H1 (cell line): Measurements from ENCODE around the gene VAT1L.

Source experiments
- BRCA1 ChIP-seq: IDR thresholded peaks from 2 replicates; pipeline ENCODE4 v1.6.1; 2012; ENCODE audit warnings: low read depth, low read length, improper control_type of control experiment
- EGR1 ChIP-seq: IDR thresholded peaks from 2 replicates; pipeline ENCODE4 v1.6.1; 2011; ENCODE audit warnings: low read depth, low read length, borderline replicate concordance
- EZH2 ChIP-seq: fragments of 200-600 bp; sonication (generic); IDR thresholded peaks from 2 replicates; pipeline ENCODE4 v1.7.1; 2012; ENCODE audit warnings: low read depth, mild to moderate bottlenecking, moderate library complexity, low read length, inconsistent platforms; ENCODE audit not compliant: severe bottlenecking
- POLR2AphosphoS5 ChIP-seq: IDR thresholded peaks from 2 replicates; pipeline ENCODE4 v1.6.1; 2011; ENCODE audit warnings: low read depth, low read length
- TF ChIP-seq, protein P1 (sequence below), 3 experiments: IDR thresholded peaks; 1 replicate in 2 of 3; 2 replicates in 1 of 3; pipeline versions ENCODE4 v1.5.1 to v1.6.1; 2011; ENCODE audit warnings: low read length in 3 of 3, mild to moderate bottlenecking in 3 of 3, inconsistent platforms in 2 of 3, low read depth in 1 of 3, moderate library complexity in 1 of 3; ENCODE audit not compliant: insufficient read depth in 1 of 3; ENCODE audit errors: control extremely low read depth in 1 of 3
- TF ChIP-seq, protein P2 (sequence below): IDR thresholded peaks from 2 replicates; pipeline ENCODE4 v1.6.1; 2012; ENCODE audit warnings: low read length, inconsistent platforms

DNA sequence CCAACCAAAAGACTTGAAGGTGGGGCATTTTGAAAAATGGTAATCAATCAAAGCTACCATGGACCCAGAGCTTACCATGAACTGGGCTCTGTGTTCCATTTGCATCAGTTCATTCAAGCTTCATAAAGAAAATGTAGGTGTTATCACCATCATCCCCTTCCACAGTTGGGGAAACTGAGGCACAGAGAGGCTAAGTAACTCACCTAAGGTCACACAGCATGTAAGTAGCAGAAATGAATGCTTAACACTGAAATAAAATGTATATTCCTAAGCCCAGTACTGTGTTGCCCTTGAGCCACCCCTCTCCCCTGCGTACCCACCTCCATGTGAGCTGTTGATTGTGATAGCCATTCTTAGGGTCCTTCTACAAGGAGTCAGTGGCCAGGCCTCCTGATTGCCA, 83.6 kb downstream of the VAT1L start:
- TF ChIP-seq, protein P1, sequence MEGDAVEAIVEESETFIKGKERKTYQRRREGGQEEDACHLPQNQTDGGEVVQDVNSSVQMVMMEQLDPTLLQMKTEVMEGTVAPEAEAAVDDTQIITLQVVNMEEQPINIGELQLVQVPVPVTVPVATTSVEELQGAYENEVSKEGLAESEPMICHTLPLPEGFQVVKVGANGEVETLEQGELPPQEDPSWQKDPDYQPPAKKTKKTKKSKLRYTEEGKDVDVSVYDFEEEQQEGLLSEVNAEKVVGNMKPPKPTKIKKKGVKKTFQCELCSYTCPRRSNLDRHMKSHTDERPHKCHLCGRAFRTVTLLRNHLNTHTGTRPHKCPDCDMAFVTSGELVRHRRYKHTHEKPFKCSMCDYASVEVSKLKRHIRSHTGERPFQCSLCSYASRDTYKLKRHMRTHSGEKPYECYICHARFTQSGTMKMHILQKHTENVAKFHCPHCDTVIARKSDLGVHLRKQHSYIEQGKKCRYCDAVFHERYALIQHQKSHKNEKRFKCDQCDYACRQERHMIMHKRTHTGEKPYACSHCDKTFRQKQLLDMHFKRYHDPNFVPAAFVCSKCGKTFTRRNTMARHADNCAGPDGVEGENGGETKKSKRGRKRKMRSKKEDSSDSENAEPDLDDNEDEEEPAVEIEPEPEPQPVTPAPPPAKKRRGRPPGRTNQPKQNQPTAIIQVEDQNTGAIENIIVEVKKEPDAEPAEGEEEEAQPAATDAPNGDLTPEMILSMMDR (IDR thresholded peaks at IDR 0.05; ENCODE audit: control extremely low read depth in 1 of 3, insufficient read depth in 1 of 3, low read depth in 1 of 3, low read length in 3 of 3) = no peak
- TF ChIP-seq, protein P2, sequence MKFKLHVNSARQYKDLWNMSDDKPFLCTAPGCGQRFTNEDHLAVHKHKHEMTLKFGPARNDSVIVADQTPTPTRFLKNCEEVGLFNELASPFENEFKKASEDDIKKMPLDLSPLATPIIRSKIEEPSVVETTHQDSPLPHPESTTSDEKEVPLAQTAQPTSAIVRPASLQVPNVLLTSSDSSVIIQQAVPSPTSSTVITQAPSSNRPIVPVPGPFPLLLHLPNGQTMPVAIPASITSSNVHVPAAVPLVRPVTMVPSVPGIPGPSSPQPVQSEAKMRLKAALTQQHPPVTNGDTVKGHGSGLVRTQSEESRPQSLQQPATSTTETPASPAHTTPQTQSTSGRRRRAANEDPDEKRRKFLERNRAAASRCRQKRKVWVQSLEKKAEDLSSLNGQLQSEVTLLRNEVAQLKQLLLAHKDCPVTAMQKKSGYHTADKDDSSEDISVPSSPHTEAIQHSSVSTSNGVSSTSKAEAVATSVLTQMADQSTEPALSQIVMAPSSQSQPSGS = no peak
- no peak for TF ChIP-seq EZH2
- no peak for TF ChIP-seq BRCA1
- no peak for TF ChIP-seq EGR1
- no peak for TF ChIP-seq POLR2AphosphoS5
